K562 (cell line): ENCODE data around the gene RTCA. TPM values are rescaled to one million over a fixed set of nuclear protein-coding genes. Genes with fewer than 3 reads are reported as not detected.

Experiments
- ARID4B ChIP-seq: sonication (generic); formaldehyde crosslinking; IDR thresholded peaks from 2 replicates; pipeline ENCODE4 v1.8.0; 2022; ENCODE audit warnings: mild to moderate bottlenecking, missing genetic modification reagents
- BDP1 ChIP-seq: IDR thresholded peaks from 3 replicates; pipeline ENCODE4 v1.6.1; 2011; ENCODE audit not compliant: insufficient read length, insufficient read depth
- EGR1 ChIP-seq: fragments of 450-650 bp; conservative IDR thresholded peaks from 2 replicates; pipeline ENCODE4 v1.6.1; 2017; ENCODE audit warnings: mild to moderate bottlenecking
- FOSL1 ChIP-seq: fragments of 200-800 bp; sonication (Bioruptor generic); conservative IDR thresholded peaks from 2 replicates; pipeline ENCODE4 v1.6.1; 2016; ENCODE audit warnings: missing genetic modification characterization, missing compliant biosample characterization
- MAFG ChIP-seq: fragments of 450-650 bp; conservative IDR thresholded peaks from 2 replicates; pipeline ENCODE4 v1.6.1; 2016; ENCODE audit warnings: missing genetic modification characterization, missing compliant biosample characterization
- POLR2B ChIP-seq: fragments of 450-650 bp; IDR thresholded peaks from 2 replicates; pipeline ENCODE4 v1.6.1; 2018; ENCODE audit warnings: low read depth; ENCODE audit not compliant: partially characterized antibody
- ZZZ3 ChIP-seq: fragments of 450-650 bp; IDR thresholded peaks from 2 replicates; pipeline ENCODE4 v1.6.1; 2016; ENCODE audit warnings: antibody characterized with exemption, mild to moderate bottlenecking, moderate library complexity
- polyA plus RNA-seq, 8 experiments: library from polyadenylated mRNA; depleted of rRNA in 4 of 8; stranded (reverse) in 5 of 8; unstranded in 3 of 8; fragments of >200 nt; fragmentation: Nextera tagmentation in 2 of 8; fragmentation: Illumina TruSeq in 1 of 8; extraction: Ambion mirVana in 2 of 8; extraction: Trizol in 1 of 8; gene quantifications; 2 replicates each; pipeline versions ENCODE4 v1.2.1 to v1.2.3, GENCODE V29; 2011 to 2014; ENCODE audit warnings: inconsistent platforms in 1 of 8, missing spikeins in 1 of 8
- total RNA-seq, 7 experiments: library from RNA; depleted of rRNA in 6 of 7; stranded (reverse); fragments of >200 nt in 6 of 7; fragmentation: Illumina TruSeq in 2 of 7; extraction: Trizol in 2 of 7; gene quantifications; 2 replicates each; pipeline versions ENCODE4 v1.2.1 to v1.2.3, GENCODE V29; 2011 to 2021; ENCODE audit warnings: low replicate concordance in 1 of 7
- TF ChIP-seq, protein P1 (sequence below), 2 experiments: fragments of 250-450 bp in 1 of 2; fragments of 450-650 bp in 1 of 2; sonication (Bioruptor Pico) in 1 of 2; IDR thresholded peaks; 2 replicates each; pipeline versions ENCODE4 v1.6.1 to v1.8.0; 2016 to 2021; ENCODE audit warnings: mild to moderate bottlenecking in 2 of 2, moderate library complexity in 2 of 2, missing compliant biosample characterization in 1 of 2, missing genetic modification characterization in 1 of 2
- TF ChIP-seq, protein P2 (sequence below): fragments of 450-650 bp; IDR thresholded peaks from 2 replicates; pipeline ENCODE4 v1.6.1; 2016; ENCODE audit warnings: low read depth
- TF ChIP-seq, protein P3 (sequence below): fragments of 150-350 bp; IDR thresholded peaks from 2 replicates; pipeline ENCODE4 v1.6.1; 2014; ENCODE audit warnings: low read depth, mild to moderate bottlenecking, low read length, borderline replicate concordance

The RTCA gene
- total and polyA plus RNA-seq, 9 of the 15 experiments (the other 6 are each of a cell fraction or from before 2014, with no cell fraction given), result 11.6 to 57.2 (median 43.2) TPM

GRCh38 chr1:100246738-100247137, 19.3 kb upstream of the RTCA start (continued):
- TF ChIP-seq, protein P1, sequence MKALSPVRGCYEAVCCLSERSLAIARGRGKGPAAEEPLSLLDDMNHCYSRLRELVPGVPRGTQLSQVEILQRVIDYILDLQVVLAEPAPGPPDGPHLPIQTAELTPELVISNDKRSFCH (CRISPR knock-in tag; IDR thresholded peaks at IDR 0.05), result no peak
- TF ChIP-seq, protein P1 (tag; IDR thresholded peaks at IDR 0.05), result no peak
- TF ChIP-seq, protein P2, sequence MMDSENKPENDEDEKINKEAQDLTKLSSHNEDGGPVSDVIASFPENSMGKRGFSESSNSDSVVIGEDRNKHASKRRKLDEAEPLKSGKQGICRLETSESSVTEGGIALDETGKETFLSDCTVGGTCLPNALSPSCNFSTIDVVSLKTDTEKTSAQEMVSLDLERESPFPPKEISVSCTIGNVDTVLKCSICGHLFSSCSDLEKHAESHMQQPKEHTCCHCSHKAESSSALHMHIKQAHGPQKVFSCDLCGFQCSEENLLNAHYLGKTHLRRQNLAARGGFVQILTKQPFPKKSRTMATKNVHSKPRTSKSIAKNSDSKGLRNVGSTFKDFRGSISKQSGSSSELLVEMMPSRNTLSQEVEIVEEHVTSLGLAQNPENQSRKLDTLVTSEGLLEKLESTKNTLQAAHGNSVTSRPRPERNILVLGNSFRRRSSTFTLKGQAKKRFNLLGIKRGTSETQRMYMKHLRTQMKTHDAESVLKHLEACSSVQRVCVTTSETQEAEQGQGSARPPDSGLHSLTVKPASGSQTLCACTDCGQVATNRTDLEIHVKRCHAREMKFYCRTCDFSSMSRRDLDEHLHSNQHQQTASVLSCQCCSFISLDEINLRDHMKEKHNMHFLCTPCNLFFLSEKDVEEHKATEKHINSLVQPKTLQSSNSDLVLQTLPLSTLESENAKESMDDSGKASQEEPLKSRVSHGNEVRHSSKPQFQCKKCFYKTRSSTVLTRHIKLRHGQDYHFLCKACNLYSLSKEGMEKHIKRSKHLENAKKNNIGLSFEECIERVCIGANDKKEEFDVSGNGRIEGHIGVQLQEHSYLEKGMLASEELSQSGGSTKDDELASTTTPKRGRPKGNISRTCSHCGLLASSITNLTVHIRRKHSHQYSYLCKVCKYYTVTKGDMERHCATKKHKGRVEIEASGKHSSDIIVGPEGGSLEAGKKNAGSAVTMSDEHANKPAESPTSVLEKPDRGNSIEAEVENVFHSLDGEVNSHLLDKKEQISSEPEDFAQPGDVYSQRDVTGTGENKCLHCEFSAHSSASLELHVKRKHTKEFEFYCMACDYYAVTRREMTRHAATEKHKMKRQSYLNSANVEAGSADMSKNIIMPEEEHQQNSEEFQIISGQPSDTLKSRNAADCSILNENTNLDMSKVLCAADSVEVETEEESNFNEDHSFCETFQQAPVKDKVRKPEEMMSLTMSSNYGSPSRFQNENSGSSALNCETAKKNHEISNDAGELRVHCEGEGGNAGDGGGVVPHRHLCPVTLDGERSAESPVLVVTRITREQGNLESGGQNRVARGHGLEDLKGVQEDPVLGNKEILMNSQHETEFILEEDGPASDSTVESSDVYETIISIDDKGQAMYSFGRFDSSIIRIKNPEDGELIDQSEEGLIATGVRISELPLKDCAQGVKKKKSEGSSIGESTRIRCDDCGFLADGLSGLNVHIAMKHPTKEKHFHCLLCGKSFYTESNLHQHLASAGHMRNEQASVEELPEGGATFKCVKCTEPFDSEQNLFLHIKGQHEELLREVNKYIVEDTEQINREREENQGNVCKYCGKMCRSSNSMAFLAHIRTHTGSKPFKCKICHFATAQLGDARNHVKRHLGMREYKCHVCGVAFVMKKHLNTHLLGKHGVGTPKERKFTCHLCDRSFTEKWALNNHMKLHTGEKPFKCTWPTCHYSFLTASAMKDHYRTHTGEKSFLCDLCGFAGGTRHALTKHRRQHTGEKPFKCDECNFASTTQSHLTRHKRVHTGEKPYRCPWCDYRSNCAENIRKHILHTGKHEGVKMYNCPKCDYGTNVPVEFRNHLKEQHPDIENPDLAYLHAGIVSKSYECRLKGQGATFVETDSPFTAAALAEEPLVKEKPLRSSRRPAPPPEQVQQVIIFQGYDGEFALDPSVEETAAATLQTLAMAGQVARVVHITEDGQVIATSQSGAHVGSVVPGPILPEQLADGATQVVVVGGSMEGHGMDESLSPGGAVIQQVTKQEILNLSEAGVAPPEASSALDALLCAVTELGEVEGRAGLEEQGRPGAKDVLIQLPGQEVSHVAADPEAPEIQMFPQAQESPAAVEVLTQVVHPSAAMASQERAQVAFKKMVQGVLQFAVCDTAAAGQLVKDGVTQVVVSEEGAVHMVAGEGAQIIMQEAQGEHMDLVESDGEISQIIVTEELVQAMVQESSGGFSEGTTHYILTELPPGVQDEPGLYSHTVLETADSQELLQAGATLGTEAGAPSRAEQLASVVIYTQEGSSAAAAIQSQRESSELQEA, result no peak
- TF ChIP-seq ARID4B (CRISPR knock-in tag) (no peak), MAFG (tag) (no peak), ZZZ3 (no peak), EGR1 (peak; percentile 57), FOSL1 (tag) (no peak), BDP1 (no peak), POLR2B (no peak)
- TF ChIP-seq, protein P3, sequence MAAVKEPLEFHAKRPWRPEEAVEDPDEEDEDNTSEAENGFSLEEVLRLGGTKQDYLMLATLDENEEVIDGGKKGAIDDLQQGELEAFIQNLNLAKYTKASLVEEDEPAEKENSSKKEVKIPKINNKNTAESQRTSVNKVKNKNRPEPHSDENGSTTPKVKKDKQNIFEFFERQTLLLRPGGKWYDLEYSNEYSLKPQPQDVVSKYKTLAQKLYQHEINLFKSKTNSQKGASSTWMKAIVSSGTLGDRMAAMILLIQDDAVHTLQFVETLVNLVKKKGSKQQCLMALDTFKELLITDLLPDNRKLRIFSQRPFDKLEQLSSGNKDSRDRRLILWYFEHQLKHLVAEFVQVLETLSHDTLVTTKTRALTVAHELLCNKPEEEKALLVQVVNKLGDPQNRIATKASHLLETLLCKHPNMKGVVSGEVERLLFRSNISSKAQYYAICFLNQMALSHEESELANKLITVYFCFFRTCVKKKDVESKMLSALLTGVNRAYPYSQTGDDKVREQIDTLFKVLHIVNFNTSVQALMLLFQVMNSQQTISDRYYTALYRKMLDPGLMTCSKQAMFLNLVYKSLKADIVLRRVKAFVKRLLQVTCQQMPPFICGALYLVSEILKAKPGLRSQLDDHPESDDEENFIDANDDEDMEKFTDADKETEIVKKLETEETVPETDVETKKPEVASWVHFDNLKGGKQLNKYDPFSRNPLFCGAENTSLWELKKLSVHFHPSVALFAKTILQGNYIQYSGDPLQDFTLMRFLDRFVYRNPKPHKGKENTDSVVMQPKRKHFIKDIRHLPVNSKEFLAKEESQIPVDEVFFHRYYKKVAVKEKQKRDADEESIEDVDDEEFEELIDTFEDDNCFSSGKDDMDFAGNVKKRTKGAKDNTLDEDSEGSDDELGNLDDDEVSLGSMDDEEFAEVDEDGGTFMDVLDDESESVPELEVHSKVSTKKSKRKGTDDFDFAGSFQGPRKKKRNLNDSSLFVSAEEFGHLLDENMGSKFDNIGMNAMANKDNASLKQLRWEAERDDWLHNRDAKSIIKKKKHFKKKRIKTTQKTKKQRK, result no peak
